Measurements from ENCODE around the gene MSH4.
A peak's percentile ranks its signal among the peaks of the same experiment; 100 is the strongest.
"Not testable (repeated sequence)": the region's sequence is repeated elsewhere in the genome, so short reads cannot be mapped to it uniquely, and the experiment has no call there.

MSH4 gene

GRCh38 chr1:75796376-75797272, at the start of gene MSH4:
MSH4 (plus strand) TSS chr1:75796882; CDS start chr1:75796986, 104 bp downstream.
- no peak for DNase-seq

- not testable (repeated sequence) for DNase-seq
Observed at GRCh38 chr1:75757210-75757609, 39.5 kb upstream of the MSH4 start.

GRCh38 chr1:75758543-75758942, 38.1 kb upstream of the MSH4 start:
- DNase-seq = not testable (repeated sequence)

- DNase-seq = no peak
Observed at GRCh38 chr1:75764057-75764655, 32.5 kb upstream of the MSH4 start.

- no peak for DNase-seq
Observed at GRCh38 chr1:75765697-75766355, 30.9 kb upstream of the MSH4 start.

GRCh38 chr1:75768016-75768415, 28.7 kb upstream of the MSH4 start:
- DNase-seq = no peak

- DNase-seq = no peak
Observed at GRCh38 chr1:75770761-75771160, 25.9 kb upstream of the MSH4 start.

- DNase-seq = no peak
Observed at GRCh38 chr1:75771978-75772377, 24.7 kb upstream of the MSH4 start.

GRCh38 chr1:75777812-75778211, 18.9 kb upstream of the MSH4 start:
- DNase-seq = not testable (repeated sequence)

GRCh38 chr1:75778694-75779093, 18.0 kb upstream of the MSH4 start:
- DNase-seq = not testable (repeated sequence)

GRCh38 chr1:75780183-75780582, 16.5 kb upstream of the MSH4 start:
- DNase-seq = not testable (repeated sequence)

GRCh38 chr1:75783920-75784319, 12.8 kb upstream of the MSH4 start:
- DNase-seq = not testable (repeated sequence)

GRCh38 chr1:75785320-75785982, 11.2 kb upstream of the MSH4 start:
- DNase-seq = no peak

GRCh38 chr1:75785983-75786853, 10.5 kb upstream of the MSH4 start, which contains the start of gene RABGGTB:
RABGGTB (plus strand) TSS chr1:75786256; CDS start chr1:75786272, 16 bp downstream.
- peak; percentile 68 for DNase-seq

GRCh38 chr1:75786901-75787493, 9.7 kb upstream of the MSH4 start:
- no peak for DNase-seq

- DNase-seq = no peak
Observed at GRCh38 chr1:75787524-75787923, 9.2 kb upstream of the MSH4 start.

GRCh38 chr1:75789988-75790387, 6.7 kb upstream of the MSH4 start:
- no peak for DNase-seq

GRCh38 chr1:75791022-75791421, 5.7 kb upstream of the MSH4 start:
- no peak for DNase-seq

- no peak for DNase-seq
Observed at GRCh38 chr1:75792091-75792490, 4.6 kb upstream of the MSH4 start.

GRCh38 chr1:75794382-75794781, 2.3 kb upstream of the MSH4 start:
- no peak for DNase-seq

- no peak for DNase-seq
Observed at GRCh38 chr1:75795703-75796193, 934 bp upstream of the MSH4 start.

- no peak for DNase-seq
Observed at GRCh38 chr1:75797273-75797588, 549 bp downstream of the MSH4 start.

All from NCI-H524 treated with DMSO at 0.1 percent for 48 hours (cell line).